GM19023 (cell line): ENCODE results near the gene FBXL7.

ENCODE experiments used
- ATAC-seq: cut with Tn5 transposase; IDR thresholded peaks from one replicate; pipeline ENCODE4 v1.9.1; 2021; ENCODE audit warnings: mild to moderate bottlenecking, moderate library complexity; ENCODE audit not compliant: unreplicated experiment

Gene FBXL7

DNA sequence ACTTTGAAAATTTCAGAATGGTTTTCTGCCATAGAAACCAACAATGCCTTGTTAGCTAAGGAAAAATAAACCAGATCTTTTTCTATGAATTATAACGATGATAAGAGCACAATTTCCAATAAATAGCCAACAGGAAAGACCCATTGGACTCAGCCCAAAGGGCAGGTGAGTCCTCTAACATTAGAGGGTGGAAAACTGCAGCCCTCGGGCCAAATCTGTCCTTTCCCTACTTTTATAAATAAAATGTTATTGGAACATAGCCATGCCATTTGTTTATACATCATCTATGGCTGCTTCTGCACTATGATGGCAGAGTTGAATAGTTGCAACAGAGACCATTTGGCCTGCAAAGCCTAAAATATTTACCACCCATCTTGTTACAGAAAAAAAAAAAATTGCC, 296.1 kb downstream of the FBXL7 start:
- ATAC-seq = no peak

DNA sequence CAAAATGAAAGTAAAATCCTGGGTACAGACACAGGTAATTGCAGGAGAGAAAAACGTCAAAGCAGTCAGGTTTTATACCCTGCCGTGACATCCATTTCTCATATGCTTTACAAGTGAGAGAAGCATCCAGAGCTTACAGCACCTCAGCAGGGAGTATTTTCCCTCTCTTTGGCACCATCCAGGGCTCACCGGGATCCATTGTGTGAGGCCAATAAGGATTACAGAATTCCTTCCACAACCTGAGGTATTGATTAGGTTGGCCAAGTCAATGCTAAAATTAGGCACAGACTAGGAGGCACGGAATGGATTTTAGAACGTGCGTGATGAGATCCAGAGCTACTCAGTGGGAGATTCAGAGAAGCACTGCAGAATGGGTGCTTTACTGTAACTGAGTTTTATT, 296.6 kb downstream of the FBXL7 start:
- no peak for ATAC-seq

DNA sequence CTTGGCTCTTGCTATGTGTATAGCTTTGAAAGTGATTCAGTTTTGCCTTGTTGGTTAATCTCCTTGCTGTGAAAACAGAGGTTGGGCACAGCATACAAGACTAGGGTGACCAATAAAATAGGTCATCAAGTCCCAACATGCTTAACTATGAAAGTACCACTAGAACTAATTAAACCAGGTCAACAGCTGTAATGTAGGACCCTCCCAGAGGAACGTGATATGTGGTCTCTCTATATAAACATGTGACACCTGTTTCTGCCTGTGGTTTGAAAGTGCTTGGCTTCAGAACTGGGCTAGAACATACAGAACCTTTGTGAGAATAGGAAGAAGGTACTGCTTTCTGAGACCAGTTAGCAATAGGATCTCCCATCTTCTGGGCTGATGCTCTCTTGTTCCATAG, 297.1 kb downstream of the FBXL7 start:
- no peak for ATAC-seq

DNA sequence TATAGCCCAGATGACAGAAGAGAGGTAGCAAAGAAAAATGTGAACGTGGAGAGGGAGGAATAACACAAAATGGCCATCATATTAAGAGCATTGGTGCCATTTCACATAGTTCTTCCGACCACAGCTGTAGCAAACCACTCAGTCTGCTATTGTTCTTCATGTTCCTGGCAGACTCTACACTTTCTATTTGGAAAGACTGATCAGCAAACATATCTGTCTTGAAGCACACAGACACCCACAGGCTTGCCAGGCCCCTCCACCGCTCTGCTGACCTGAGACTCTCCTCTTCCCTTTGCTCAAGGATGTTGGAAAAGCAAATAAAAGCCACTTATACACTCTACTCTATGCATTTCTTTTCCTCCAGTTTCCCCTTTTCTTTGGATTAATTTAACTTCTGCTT, 298.0 kb downstream of the FBXL7 start:
- ATAC-seq = no peak

DNA sequence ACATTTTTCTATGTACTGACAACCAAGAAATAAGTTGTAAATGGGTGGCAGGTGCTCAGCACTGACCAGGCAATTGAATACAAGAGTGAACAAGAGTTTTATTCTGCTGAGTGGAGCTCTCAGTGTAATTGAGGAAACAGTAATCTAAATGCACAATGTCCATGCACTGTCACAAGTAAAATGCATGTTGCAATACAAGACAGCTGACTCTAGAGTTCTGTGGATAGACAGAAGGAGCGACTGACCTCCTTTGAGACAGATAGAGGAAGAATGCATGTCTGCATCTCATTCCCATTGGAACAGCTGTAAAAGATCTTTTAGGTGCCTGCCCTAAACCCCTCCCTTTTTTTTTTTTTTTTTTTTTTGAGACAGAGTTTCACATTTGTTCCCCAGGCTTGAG, 299.0 kb downstream of the FBXL7 start:
- ATAC-seq = no peak

DNA sequence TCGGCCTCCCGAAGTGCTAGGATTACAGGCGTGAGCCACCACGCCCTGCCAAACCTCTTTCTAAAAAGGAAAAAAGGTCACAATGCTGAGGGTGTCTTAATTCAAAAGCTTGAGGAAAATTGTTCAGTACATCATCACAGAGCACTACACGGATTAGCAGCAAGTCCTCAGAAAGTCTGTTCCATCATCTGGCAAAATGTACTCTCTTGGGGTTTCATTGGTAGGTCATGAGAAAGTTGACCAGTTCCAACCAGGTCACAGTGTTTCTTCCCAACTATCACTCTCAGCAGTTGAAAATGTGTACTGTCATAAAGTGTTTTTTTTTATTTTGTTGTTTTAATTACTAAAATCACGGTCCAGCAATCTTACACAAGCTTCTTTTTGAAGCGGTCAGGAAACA, 299.6 kb downstream of the FBXL7 start:
- ATAC-seq = no peak

DNA sequence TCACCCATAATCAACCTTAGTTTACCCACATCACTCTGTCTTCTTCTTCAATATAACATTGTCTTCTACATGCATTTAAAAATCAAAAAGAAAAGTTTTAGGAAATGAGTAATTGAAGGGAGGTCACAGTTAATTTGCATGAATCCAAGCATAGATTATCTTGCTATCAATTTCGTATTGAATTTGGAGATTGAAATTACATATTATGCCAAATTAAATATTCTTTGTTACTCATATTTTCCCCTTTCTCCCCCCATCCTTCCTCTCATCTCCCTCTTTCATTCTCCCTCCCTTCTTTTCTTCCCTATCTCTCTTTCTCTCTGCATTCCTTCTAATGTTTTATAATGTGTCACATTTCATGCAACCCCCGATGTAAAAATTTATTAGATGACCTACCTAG, 303.3 kb downstream of the FBXL7 start:
- no peak for ATAC-seq

DNA sequence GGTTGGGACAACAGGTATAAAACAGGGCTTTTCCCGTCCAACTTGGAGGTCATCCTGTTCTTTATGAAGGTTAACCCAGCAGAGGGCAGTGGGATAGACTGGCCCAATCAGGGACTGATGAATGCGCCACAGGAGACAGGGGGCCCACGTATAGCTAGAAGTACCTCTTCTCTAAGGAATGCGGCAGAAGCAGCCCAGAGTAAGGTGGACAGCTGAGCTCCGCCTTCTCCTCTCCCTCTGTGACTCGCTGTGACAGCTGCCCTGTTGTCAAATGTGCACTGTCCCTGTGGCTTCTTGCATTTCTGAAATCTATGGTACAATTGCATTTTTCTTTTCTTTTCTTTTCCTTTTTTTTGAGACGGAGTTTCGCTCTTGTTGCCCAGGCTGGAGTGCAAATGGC, 306.6 kb downstream of the FBXL7 start:
- no peak for ATAC-seq

DNA sequence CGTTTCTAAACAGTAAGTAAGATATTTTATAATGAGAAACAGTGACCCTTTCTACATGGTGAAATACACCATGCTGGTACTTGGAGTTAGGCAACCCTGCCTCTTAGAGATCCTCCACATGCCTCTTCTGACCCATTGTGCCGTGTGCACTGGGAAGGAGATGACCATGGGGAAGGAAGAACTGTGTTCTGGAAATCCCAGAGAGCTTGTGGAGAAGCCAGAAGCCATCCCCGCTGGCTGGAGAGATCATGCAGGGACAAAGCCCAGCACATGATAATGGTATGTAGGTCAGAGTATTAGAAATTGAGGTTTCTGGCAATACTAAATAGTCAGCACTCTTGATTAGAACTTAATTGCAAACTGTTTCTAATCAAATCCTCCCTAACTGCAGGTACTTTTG, 307.3 kb downstream of the FBXL7 start:
- no peak for ATAC-seq

DNA sequence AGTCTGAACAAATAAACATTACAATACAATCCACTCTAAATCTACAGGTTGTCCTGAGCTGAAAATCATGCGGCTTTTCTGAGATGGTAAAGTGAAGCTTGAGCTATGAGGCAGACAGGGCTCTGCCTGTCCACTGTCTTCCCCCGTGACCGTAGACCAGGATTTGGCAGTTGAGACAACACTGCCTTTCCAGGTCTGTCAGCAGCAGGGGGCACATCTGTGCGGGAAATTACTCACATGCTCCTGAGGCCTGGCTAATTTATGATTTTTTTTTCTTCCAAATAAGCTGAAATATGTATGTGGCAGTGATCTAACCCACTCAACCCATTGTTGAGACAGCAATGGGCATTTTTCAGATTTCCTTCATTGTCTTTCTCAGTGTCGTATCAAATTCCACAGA, 307.9 kb downstream of the FBXL7 start:
- no peak for ATAC-seq

DNA sequence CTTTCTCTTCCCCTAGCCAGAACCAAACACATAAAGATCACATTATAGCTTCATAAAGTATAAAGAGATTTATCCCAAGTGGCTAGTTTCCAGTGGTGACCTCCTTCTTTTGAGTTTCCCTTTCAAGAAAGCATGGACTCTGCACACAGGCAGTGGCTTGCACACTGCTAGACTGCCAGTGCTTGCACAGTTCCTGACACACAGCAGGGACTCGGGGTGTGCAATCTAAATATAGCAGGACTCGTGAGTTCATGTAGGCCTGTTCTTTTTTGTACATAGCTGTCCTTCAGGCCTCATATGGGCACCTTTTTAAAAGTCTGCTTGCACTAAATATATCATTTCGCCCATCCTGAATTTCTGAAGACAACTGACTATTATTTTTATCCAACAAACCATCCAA, 308.6 kb downstream of the FBXL7 start:
- no peak for ATAC-seq

DNA sequence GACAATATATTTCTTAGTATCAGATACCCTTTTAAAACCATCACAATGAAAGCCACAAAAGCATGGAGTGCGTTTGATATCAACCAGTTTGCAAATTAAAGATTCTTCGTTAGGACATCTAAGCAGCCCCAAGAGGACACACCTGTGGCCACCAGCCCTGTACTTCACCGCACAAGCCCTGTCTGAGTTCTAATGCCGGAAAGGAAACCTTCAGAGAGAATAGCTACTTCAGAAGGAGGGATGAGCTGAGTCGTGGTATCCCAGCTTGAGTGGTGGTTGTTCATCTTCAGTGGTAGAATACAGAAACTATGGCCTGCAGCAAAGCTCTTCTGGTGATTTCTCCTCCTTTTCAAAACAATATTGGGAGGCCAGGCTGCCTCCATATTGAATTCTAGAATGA, 319.6 kb downstream of the FBXL7 start:
- no peak for ATAC-seq

DNA sequence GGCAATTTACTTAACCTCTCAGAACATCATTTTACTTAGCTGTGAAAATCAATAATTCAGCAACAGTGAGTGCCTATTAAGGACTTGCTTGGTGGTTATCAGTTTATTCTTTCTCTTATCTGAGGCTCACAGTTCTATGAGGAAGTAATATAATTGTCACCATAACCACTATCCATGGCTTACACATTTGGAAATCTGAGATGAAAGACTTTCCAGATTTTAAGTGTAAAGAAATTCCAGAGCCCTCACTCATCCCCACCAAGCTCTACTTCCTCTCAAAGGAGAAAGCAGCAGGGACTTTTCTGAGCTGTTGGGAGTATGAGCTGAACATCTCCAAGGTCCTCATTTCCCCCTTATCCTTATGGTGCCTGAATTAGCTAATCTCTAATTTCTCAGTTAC, 321.5 kb downstream of the FBXL7 start:
- ATAC-seq = no peak

DNA sequence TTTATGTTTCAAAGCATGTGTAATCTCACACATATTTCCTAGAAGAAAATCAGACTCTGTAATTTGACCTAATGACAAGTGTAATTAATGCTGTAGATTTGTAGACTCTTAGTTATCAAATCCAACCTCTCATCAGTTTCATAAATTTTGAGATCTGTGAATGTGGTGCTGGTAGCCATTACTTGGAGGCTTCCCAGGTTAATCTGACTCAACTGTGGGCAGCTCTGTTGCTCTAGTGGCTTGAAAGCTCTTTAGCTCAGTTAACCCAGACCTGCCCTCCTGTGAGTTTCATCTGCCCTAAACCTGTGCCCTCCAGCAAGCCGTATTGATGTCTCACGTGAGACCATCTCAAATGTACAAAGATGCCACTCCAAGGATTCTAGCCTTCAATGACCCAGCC, 323.4 kb downstream of the FBXL7 start:
- no peak for ATAC-seq

DNA sequence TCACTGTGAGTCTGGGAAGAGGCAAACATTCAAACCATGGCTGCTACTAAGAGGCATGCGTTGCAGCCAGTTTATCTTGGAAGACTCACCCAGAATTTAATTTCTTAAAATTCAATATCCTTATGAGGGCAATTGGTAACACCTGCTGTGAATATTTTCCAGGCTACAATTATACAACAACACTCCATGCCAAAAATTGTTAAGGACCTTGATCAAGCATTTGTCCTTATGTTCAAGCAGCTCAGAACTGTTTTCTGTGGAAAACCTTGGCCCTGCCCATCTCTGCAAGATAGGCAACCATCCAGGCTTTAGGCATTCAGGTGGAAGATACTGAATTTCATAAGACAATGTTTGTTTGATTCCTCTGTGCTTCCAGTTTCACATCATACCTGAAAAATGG, 327.8 kb downstream of the FBXL7 start:
- no peak for ATAC-seq

DNA sequence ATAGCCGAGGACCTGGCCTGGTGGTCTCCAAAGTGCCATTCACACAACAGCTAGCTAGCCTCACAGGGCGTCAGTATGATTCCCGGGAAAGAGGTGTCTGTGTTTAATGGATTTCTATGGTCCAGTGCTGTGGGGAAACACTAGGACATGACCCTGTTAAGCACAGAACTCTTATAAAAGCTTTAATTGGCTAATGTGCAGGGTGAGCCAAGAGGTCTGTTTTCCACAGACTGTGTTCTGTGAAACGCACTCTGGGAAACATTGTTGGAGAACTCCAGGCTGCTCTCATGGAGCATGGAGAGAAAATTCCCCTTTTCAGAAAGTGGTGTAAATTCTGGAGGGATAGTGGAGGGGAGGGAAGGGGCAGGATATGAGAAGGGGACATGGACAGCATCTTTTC, 331.4 kb downstream of the FBXL7 start:
- ATAC-seq = no peak

DNA sequence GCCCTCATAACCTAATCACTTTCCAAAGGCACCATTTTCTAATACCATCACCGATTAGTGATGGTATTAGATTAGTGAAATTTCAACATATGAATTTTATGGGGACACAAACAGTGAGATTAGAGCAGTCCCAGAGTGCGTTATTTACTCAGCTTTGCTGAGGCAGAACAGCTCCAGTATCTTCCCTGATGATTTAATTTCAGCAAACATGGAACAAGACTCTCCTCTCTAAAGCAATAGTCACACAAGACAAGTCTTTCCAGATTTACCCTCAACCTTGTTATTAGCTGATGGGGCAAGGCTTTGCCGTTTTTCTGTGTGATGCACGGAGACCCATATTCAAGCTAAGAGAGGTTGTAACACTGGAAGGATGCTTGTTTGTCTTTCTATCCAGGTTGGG, 333.4 kb downstream of the FBXL7 start:
- no peak for ATAC-seq

DNA sequence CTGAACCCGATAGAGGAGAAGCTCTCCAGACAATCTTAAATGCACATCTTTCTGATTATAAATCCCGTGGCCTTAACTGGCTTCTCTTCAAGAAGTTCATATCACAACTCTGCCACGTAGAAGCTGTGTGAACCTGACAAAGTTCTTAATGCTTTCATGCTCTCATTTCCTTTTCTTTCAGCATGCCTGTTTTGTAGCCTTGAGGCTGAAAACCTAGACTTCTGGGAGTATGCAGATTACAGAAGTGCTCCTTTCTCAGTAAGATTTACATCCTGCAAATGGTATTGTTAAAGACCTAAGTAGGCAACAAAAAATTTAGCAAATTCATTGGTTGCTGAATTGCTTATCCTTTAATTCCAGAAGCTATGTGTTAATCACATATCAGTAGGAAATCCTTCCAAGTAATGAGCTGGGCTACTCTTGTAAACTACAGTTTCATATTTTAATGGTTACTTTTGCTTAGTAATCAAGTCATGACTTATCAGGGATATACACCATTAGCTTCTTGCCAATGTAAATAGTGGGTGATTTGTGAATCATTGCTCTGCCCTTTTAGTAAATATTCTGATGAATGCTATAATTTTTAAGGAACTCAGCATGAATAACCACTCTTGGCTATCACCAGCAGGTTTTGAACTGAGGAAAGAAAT, 334.7 kb downstream of the FBXL7 start:
- ATAC-seq = no peak

DNA sequence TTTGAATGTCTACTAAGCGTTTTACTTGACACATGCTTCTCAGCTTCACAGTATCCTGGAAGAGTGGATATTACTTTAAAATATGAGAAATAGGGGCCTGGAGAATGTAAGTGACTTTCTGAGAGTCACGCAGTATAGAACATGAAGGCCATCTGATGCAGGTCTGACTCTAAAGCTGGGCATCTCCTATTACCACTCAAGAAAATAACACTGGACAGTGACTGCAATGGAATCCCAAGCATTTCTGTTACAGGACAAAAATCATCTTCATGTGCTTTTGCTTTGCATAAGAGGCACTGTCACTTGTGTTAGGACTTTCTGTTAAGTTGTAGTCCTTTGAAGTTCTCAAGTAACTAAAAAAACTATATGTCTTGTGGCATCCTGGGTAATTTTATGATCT, 335.5 kb downstream of the FBXL7 start:
- ATAC-seq = no peak

DNA sequence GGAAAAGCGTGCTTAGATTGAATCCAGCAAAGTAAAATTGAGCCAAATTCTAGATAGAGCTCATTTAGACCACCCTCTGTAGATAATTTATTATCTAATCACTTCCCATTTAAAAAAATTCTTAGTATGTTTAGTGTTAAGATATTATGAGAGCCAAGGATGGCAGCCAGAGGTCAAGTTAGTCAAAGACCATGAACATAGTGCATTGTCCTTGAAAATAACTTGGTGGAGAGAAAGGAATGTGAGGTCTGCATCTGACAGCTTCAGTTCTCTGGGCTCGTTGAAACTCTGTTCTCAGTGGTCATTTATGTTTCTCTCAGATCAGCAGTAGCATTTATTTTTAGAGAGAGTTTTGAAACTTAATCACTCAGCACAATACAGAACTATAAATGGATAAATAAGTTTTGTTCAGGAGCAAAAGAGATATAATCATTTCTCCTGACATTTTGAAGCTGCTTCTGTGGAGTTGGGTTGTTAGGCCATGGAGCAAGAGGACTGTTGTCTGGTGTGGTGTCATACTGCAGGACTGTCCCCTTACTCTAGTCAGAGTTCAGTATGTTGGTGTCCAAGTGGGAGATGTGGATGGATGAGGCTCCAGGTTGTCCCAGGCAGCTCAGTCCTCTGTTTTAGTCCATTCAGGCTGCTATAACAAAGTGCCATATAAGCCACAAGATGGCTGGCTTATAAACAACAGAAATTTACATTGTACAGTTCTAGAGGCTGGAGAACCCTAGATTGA, 337.7 kb downstream of the FBXL7 start:
- ATAC-seq = no peak

DNA sequence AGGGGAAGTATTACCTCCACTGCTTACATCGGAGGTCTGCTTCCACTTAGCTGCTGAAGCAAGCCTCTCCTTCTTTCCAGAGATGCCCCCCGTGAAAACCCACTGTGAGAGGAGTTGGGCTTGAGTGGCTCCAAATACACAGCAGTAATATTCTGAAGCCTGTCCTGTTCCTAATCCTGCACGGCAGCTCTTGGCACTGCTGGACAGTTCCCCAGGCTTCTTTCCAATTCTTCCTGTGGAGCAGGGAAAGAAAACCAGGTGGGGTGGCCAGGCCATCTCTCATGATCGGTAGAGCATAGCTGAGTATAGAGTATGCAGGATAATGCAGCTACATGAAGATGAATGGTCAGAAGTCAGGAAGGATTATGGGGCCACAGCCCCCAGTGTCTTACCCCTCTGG, 344.3 kb downstream of the FBXL7 start:
- no peak for ATAC-seq

DNA sequence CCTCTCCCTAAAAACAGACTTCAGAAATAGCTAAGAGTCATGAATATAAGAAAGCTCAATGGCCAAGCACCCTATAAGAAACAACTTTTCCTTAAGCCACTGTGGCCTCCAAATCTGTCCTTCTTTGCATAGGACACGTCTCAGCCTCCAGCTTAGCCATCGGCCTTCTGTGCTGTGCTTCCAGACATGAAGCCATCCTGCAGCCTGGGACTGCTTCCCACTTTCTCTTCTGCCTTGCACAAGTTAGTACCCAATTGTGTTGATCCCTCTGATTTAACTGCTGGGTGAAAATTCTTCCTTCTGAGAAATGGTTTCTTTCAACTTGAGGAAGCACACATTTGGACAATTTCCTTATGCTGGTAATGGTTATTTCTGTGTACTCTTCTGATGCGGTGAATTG, 344.9 kb downstream of the FBXL7 start:
- ATAC-seq = no peak

DNA sequence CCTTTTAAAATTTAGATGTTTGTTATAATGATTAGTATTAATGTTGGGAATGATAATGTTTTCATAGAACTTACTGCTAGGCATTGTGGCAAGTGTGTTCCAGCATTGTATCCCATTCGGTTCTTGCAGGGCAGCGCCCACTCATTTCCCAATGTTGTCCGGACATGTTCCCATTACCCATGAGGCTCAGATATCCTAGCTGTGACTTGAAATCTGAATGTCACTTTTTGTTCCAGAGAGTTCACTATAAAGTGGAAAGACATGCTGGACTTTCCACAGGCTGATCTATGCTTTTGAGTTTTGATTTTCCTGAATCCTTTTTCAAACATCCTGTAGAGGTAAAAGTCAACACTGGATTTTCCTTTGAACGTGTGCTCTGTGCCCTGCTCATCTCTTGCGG, 350.6 kb downstream of the FBXL7 start:
- ATAC-seq = no peak
